WTC11 (cell line): Measurements from ENCODE around the gene TMEM255A. TPM values are rescaled to one million over a fixed set of nuclear protein-coding genes. Genes with fewer than 3 reads are reported as not detected.

Experiments used
- ATAC-seq: fragments of 200-7000 bp; cut with Tn5 transposase; 2 replicates; pipeline ENCODE4 v1.10.0; 2021; ENCODE audit warnings: mild to moderate bottlenecking, moderate library complexity
- CTCF ChIA-PET: fragments of 300-600 bp; sonication (Branson Sonifier 250); formaldehyde crosslinking; loops from one replicate; lab custom pipeline; 2021; ENCODE audit warnings: antibody characterized with exemption; lab: Charles Lee
- POLR2A ChIA-PET: fragments of 350-600 bp; sonication (Branson Sonifier 250); formaldehyde crosslinking; loops from one replicate; lab custom pipeline; 2021; ENCODE audit warnings: antibody characterized with exemption; lab: Charles Lee
- DNase-seq: peaks from one replicate; pipeline ENCODE4 v3.0.0; 2021; ENCODE audit warnings: low spot score
- H3K27ac Mint-ChIP-seq: 2 replicates; pipeline ENCODE4 v1.8.0; 2021; ENCODE audit warnings: mixed read lengths
- H3K27me3 Mint-ChIP-seq: 2 replicates; pipeline ENCODE4 v1.8.0; 2021; ENCODE audit warnings: low read depth, mild to moderate bottlenecking, moderate library complexity, mixed read lengths
- H3K36me3 Mint-ChIP-seq: 2 replicates; pipeline ENCODE4 v1.8.0; 2021; ENCODE audit warnings: mixed read lengths
- H3K4me1 Mint-ChIP-seq: 2 replicates; pipeline ENCODE4 v1.8.0; 2022; ENCODE audit warnings: mixed read lengths
- H3K4me3 Mint-ChIP-seq: 2 replicates; pipeline ENCODE4 v1.8.0; 2021; ENCODE audit warnings: mild to moderate bottlenecking, moderate library complexity, mixed read lengths
- H3K9me3 Mint-ChIP-seq: 2 replicates; pipeline ENCODE4 v1.8.0; 2021; ENCODE audit warnings: mixed read lengths
- ATF3 ChIP-seq: sonication (generic); formaldehyde crosslinking; conservative IDR thresholded peaks from 2 replicates; pipeline ENCODE4 v1.8.1; 2022; ENCODE audit warnings: mild to moderate bottlenecking, missing genetic modification reagents
- EMX1 ChIP-seq: fragments of 250-450 bp; sonication (Bioruptor Pico); IDR thresholded peaks from 2 replicates; pipeline ENCODE4 v1.8.0; 2021; ENCODE audit warnings: mild to moderate bottlenecking
- FOXP1 ChIP-seq: sonication (generic); formaldehyde crosslinking; IDR thresholded peaks from 2 replicates; pipeline ENCODE4 v1.8.0; 2022; ENCODE audit warnings: missing genetic modification reagents, mild to moderate bottlenecking, moderate library complexity, borderline replicate concordance
- JUN ChIP-seq: sonication (generic); formaldehyde crosslinking; IDR thresholded peaks from 2 replicates; pipeline ENCODE4 v1.8.0; 2023; ENCODE audit warnings: mild to moderate bottlenecking, missing genetic modification reagents
- MYBL2 ChIP-seq: sonication (generic); formaldehyde crosslinking; IDR thresholded peaks from 2 replicates; pipeline ENCODE4 v1.8.1; 2023; ENCODE audit warnings: mild to moderate bottlenecking, moderate library complexity, missing genetic modification reagents
- NR2C2 ChIP-seq: sonication (generic); formaldehyde crosslinking; IDR thresholded peaks from 2 replicates; pipeline ENCODE4 v1.8.0; 2022; ENCODE audit warnings: mild to moderate bottlenecking, missing genetic modification reagents
- PREB ChIP-seq: sonication (generic); formaldehyde crosslinking; IDR thresholded peaks from 2 replicates; pipeline ENCODE4 v1.8.1; 2022; ENCODE audit warnings: mild to moderate bottlenecking, missing genetic modification reagents, moderate library complexity, borderline replicate concordance
- RELA ChIP-seq: sonication (generic); formaldehyde crosslinking; IDR thresholded peaks from 2 replicates; pipeline ENCODE4 v1.8.1; 2022; ENCODE audit warnings: missing genetic modification reagents, mild to moderate bottlenecking, borderline replicate concordance
- TEAD1 ChIP-seq: sonication (generic); formaldehyde crosslinking; IDR thresholded peaks from 2 replicates; pipeline ENCODE4 v1.8.0; 2022; ENCODE audit warnings: mild to moderate bottlenecking, missing genetic modification reagents
- TP53 ChIP-seq: sonication (generic); formaldehyde crosslinking; IDR thresholded peaks from 2 replicates; pipeline ENCODE4 v1.8.1; 2023; ENCODE audit warnings: mild to moderate bottlenecking, missing genetic modification reagents
- ZNF219 ChIP-seq: sonication (generic); formaldehyde crosslinking; IDR thresholded peaks from 2 replicates; pipeline ENCODE4 v1.8.0; 2023; ENCODE audit warnings: missing genetic modification reagents, mild to moderate bottlenecking, borderline replicate concordance
- total RNA-seq: library from RNA; stranded (reverse); gene quantifications from 3 replicates; pipeline ENCODE4 v1.2.3, GENCODE V29; 2021
- TF ChIP-seq, protein P1 (sequence below): fragments of 250-450 bp; sonication (Bioruptor Pico); IDR thresholded peaks from 2 replicates; pipeline ENCODE4 v1.9.0; 2021; ENCODE audit warnings: mild to moderate bottlenecking, borderline replicate concordance
- TF ChIP-seq, protein P2 (sequence below): fragments of 250-450 bp; sonication (Bioruptor Pico); IDR thresholded peaks from 2 replicates; pipeline ENCODE4 v2.1.2; 2022; ENCODE audit warnings: mild to moderate bottlenecking, moderate library complexity
- TF ChIP-seq, protein P3 (sequence below): sonication (generic); formaldehyde crosslinking; IDR thresholded peaks from 2 replicates; pipeline ENCODE4 v1.8.0; 2022; ENCODE audit warnings: missing genetic modification reagents
- TF ChIP-seq, protein P4 (sequence below): fragments of 250-450 bp; sonication (Bioruptor Pico); IDR thresholded peaks from 2 replicates; pipeline ENCODE4 v1.9.0; 2021; ENCODE audit warnings: mild to moderate bottlenecking
- TF ChIP-seq, protein P5 (sequence below): fragments of 250-450 bp; sonication (Bioruptor Pico); conservative IDR thresholded peaks from 2 replicates; pipeline ENCODE4 v1.9.0; 2021; ENCODE audit warnings: mild to moderate bottlenecking

TMEM255A gene
- total RNA-seq, 1 experiment from 2014 or later: 0.61 TPM

DNA sequence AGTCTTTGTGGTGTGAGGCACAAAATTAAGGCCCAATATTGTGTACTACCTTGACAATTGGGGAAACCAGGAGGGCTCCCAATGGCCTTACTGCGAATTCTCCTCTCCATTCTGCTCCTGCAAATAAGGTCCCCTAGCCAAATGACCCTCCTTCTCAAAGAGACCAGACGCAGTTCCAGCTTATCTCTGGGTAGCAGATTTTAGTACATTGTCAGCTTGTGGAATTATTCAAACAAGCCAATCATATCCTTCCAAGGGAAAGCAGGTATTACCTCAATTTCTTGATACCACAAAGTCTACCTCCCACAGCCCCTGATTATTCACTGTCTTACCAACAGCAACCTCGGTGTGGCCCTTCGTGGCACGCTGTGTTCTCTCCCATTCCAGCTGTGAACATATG is 68.4 kb downstream of the TMEM255A start (continued):
- TF ChIP-seq, protein P1, sequence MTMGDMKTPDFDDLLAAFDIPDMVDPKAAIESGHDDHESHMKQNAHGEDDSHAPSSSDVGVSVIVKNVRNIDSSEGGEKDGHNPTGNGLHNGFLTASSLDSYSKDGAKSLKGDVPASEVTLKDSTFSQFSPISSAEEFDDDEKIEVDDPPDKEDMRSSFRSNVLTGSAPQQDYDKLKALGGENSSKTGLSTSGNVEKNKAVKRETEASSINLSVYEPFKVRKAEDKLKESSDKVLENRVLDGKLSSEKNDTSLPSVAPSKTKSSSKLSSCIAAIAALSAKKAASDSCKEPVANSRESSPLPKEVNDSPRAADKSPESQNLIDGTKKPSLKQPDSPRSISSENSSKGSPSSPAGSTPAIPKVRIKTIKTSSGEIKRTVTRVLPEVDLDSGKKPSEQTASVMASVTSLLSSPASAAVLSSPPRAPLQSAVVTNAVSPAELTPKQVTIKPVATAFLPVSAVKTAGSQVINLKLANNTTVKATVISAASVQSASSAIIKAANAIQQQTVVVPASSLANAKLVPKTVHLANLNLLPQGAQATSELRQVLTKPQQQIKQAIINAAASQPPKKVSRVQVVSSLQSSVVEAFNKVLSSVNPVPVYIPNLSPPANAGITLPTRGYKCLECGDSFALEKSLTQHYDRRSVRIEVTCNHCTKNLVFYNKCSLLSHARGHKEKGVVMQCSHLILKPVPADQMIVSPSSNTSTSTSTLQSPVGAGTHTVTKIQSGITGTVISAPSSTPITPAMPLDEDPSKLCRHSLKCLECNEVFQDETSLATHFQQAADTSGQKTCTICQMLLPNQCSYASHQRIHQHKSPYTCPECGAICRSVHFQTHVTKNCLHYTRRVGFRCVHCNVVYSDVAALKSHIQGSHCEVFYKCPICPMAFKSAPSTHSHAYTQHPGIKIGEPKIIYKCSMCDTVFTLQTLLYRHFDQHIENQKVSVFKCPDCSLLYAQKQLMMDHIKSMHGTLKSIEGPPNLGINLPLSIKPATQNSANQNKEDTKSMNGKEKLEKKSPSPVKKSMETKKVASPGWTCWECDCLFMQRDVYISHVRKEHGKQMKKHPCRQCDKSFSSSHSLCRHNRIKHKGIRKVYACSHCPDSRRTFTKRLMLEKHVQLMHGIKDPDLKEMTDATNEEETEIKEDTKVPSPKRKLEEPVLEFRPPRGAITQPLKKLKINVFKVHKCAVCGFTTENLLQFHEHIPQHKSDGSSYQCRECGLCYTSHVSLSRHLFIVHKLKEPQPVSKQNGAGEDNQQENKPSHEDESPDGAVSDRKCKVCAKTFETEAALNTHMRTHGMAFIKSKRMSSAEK (CRISPR knock-in tag): no peak
- TF ChIP-seq TP53 (CRISPR knock-in tag): no peak
- no peak for TF ChIP-seq TEAD1 (CRISPR knock-in tag)
- TF ChIP-seq EMX1 (CRISPR knock-in tag): no peak

DNA sequence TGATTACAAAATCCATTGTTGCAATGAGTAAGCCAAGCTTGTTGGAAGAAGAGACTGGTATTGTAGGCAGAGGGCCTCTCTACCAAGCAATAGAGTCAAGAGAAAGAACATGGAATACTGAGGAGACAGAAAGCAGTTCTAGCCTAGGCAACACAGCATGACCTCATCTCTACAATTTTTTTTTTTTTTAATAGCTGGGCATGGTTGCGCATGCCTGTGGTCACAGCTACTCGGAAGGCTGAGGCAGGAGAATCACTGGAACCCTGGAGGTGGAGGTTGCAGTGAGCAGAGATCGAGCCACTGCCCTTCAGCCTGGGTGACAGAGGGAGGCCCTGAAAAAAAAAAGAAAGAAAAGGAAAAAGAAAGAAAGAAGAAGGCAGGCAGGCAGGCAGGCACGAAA is 72.3 kb downstream of the TMEM255A start:
- Mint-ChIP-seq H3K27me3 (no peaks in the 10 kb centered on the region), H3K27ac (no peak overlapping the region; the same call in 1 of the 2 replicates), H3K4me1 (peaks cover 41% of the 10 kb centered on the region), H3K4me3 (no peak overlapping the region), H3K9me3 (no peaks in the 10 kb centered on the region), H3K36me3 (no peaks in the 10 kb centered on the region; the same call in 1 of the 2 replicates)
- ATAC-seq: no peak
- TF ChIP-seq, protein P2, sequence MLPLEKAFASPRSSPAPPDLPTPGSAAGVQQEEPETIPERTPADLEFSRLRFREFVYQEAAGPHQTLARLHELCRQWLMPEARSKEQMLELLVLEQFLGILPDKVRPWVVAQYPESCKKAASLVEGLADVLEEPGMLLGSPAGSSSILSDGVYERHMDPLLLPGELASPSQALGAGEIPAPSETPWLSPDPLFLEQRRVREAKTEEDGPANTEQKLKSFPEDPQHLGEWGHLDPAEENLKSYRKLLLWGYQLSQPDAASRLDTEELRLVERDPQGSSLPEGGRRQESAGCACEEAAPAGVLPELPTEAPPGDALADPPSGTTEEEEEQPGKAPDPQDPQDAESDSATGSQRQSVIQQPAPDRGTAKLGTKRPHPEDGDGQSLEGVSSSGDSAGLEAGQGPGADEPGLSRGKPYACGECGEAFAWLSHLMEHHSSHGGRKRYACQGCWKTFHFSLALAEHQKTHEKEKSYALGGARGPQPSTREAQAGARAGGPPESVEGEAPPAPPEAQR (CRISPR knock-in tag): no peak
- TF ChIP-seq JUN (CRISPR knock-in tag) (no peak), NR2C2 (no peak), MYBL2 (CRISPR knock-in tag) (no peak), FOXP1 (CRISPR knock-in tag) (no peak), RELA (no peak), ZNF219 (CRISPR knock-in tag) (no peak), PREB (no peak), ATF3 (CRISPR knock-in tag) (no peak)
- TF ChIP-seq, protein P3, sequence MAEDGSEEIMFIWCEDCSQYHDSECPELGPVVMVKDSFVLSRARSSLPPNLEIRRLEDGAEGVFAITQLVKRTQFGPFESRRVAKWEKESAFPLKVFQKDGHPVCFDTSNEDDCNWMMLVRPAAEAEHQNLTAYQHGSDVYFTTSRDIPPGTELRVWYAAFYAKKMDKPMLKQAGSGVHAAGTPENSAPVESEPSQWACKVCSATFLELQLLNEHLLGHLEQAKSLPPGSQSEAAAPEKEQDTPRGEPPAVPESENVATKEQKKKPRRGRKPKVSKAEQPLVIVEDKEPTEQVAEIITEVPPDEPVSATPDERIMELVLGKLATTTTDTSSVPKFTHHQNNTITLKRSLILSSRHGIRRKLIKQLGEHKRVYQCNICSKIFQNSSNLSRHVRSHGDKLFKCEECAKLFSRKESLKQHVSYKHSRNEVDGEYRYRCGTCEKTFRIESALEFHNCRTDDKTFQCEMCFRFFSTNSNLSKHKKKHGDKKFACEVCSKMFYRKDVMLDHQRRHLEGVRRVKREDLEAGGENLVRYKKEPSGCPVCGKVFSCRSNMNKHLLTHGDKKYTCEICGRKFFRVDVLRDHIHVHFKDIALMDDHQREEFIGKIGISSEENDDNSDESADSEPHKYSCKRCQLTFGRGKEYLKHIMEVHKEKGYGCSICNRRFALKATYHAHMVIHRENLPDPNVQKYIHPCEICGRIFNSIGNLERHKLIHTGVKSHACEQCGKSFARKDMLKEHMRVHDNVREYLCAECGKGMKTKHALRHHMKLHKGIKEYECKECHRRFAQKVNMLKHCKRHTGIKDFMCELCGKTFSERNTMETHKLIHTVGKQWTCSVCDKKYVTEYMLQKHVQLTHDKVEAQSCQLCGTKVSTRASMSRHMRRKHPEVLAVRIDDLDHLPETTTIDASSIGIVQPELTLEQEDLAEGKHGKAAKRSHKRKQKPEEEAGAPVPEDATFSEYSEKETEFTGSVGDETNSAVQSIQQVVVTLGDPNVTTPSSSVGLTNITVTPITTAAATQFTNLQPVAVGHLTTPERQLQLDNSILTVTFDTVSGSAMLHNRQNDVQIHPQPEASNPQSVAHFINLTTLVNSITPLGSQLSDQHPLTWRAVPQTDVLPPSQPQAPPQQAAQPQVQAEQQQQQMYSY (CRISPR knock-in tag): no peak
- TF ChIP-seq, protein P4, sequence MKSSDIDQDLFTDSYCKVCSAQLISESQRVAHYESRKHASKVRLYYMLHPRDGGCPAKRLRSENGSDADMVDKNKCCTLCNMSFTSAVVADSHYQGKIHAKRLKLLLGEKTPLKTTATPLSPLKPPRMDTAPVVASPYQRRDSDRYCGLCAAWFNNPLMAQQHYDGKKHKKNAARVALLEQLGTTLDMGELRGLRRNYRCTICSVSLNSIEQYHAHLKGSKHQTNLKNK: no peak
- TF ChIP-seq, protein P5, sequence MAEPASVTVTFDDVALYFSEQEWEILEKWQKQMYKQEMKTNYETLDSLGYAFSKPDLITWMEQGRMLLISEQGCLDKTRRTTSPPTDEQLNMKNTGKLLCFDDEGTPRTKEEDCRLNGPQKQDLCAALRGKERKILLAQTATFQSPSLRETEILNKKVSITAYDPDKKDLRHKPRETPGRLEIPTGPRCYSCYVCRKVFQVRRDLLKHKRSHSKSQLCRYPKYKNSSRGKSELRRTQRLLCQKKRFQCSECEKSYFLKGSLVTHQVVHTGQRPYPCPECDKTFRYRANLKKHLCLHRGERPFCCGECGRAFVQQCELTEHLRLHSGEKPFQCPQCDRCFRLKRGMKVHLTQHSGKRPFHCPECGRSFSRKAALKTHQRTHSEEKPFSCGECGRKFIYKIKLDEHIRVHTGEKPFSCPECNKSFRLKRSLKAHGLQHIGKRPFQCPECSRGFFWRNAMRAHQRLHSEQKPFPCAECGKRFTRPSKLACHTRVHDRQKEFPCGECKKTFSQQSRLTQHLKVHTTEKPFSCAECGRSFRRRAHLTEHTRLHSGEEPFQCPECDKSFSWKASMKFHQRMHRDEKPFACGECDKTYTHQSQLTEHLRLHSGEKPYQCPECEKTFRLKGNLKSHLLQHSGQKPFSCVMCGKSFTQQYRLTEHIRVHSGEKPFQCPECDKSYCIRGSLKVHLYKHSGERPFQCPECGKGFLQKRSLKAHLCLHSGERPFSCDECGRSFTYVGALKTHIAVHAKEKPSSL (CRISPR knock-in tag): no peak
- POLR2A ChIA-PET: no interaction called here
- CTCF ChIA-PET: no interaction called here
- no peak for DNase-seq
